AG09319 (cell line): ENCODE results near the gene CDH13.

ENCODE experiments used
- DNase-seq: peaks from one replicate; pipeline ENCODE4 v3.0.0-alpha.2; 2010; ENCODE audit warnings: low read depth; ENCODE audit errors: extremely low read depth
- CTCF ChIP-seq: IDR thresholded peaks from 2 replicates; pipeline ENCODE4 v1.5.1; 2011; ENCODE audit warnings: low read depth, mild to moderate bottlenecking, inconsistent platforms, low read length, moderate library complexity

CDH13 gene

GRCh38 chr16:83023640-83024039, 396.9 kb downstream of the CDH13 start:
- no peak for TF ChIP-seq CTCF
- no peak for DNase-seq

DNA sequence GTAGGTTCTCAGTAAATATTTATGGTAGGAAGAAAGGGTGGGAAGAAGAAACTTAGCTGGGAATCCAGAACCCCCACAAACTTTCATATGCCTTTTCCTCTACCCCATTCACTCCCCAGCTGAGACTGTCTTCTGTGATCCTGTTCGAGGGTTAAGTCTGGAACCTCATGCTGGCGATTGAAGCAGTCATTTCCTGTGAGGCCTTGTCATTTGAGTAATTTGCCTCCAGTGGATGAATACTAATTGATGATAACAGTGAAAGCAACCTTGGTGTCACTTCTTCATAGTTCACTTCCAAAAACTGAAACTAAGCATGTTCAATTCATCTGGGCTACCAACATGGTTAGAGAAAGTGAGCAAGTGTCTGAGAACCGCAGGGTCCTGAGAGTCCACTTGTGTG, 401.2 kb downstream of the CDH13 start:
- no peak for DNase-seq
- TF ChIP-seq CTCF, result no peak

GRCh38 chr16:83029467-83029866, 402.7 kb downstream of the CDH13 start:
- no peak for DNase-seq
- no peak for TF ChIP-seq CTCF

DNA sequence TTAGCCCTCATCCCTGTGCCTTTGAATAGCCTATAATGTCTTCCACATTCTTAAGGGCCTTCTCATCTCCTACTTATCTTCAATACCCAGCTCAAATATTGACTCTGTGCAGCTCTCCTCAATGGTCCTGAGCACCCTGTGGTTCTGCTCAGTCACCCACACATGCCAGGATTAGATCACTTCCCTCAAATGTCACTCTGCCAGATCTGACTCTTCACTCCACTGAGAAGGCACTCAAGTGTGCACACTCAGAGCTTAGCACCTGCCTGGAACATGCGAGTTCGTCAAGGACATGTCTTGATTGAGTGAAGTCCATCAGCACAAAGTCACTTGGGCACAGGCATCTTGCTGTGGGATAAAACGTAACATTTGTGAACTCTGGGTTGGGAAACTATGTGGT, 404.8 kb downstream of the CDH13 start:
- TF ChIP-seq CTCF, result no peak
- DNase-seq, result no peak

DNA sequence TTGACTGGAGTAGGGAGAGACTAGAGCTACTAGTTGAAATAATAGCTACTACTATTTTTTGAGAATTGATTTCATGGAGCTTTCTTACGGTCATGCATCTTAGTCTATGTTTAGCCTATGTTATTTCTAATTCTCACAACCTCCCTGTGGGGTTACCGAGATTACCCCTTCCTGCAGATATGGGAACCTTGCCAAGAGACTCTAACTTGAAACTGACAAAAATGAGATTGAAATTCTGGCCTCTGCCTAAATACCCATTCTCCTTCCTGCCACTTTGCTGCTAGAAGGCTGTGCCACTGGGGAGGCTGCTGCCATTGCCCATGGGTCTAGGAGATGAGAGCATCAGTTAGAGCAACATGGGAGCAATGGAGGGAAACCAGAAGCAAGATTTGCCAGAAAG, 410.3 kb downstream of the CDH13 start:
- TF ChIP-seq CTCF, result no peak
- no peak for DNase-seq

DNA sequence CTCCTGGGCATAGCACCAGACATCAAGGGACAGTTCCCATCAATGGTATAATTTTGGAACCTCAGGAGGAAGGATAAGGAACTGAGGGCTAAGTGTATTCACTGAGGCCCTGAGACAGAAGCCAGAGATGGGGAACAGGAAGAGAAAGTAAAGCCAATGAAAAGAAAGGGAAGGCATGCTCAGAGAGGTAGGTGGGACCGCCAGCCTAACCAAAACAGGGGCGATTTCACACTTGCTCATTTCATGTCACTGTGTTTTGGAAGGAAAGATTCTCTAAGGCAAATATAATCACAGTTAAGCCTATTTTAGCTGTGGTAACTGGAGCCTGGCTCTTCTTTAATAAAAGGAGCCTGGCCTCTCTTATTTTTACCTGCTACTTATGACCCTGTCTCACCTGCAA, 411.1 kb downstream of the CDH13 start:
- no peak for DNase-seq
- no peak for TF ChIP-seq CTCF

DNA sequence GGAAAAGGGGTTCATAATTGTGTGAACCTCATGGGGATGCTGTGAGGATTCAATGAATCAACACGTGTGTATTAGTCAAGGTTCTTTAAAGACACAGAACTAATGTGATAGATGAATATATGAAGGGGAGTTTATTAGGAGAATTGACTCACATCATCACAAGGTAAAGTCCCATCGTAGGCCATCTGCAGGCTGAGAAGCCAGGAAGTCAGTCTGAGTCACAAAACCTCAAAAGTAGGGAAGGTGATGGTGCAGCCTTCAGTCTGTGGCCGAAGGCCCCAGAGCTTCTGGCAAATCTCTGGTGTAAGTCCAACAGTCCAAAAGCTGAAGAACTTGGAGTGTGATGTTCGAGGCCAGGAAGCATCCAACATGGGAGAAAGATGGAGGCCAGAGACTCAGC, 413.4 kb downstream of the CDH13 start:
- DNase-seq, result no peak

More for the DNA sequence above, 413.4 kb downstream of the CDH13 start:
- no peak for TF ChIP-seq CTCF
